DOHH2 (cell line): ENCODE data around the gene CSRNP2.

Source experiments
- H3F3A ChIP-seq: fragments of 200-600 bp; sonication (generic), shearing (Covaris generic); 2 replicates; pipeline ENCODE4 v1.6.0; 2016; ENCODE audit warnings: antibody characterized with exemption, mild to moderate bottlenecking; ENCODE audit not compliant: control insufficient read depth, insufficient read depth
- H3K27ac ChIP-seq: fragments of 200-600 bp; sonication (generic); 2 replicates; pipeline ENCODE4 v1.5.1; 2014; ENCODE audit warnings: low read depth, mild to moderate bottlenecking, low read length, moderate library complexity
- H3K27me3 ChIP-seq: fragments of 200-600 bp; sonication (generic); 2 replicates; pipeline ENCODE4 v1.6.1; 2014; ENCODE audit warnings: mild to moderate bottlenecking, low read length, mixed read lengths; ENCODE audit not compliant: control insufficient read depth
- H3K36me3 ChIP-seq: fragments of 200-600 bp; sonication (generic); 2 replicates; pipeline ENCODE4 v1.6.1; 2014; ENCODE audit warnings: mild to moderate bottlenecking, low read length, moderate library complexity, mixed read lengths; ENCODE audit not compliant: control insufficient read depth
- H3K4me1 ChIP-seq: fragments of 200-600 bp; sonication (generic); 2 replicates; pipeline ENCODE4 v1.6.1; 2014; ENCODE audit warnings: mild to moderate bottlenecking, low read length, mixed read lengths; ENCODE audit not compliant: control insufficient read depth
- H3K4me2 ChIP-seq: fragments of 200-600 bp; sonication (generic); 2 replicates; pipeline ENCODE4 v1.6.0; 2014; ENCODE audit warnings: mild to moderate bottlenecking, low read length, moderate library complexity
- H3K4me3 ChIP-seq: fragments of 200-600 bp; sonication (generic); 2 replicates; pipeline ENCODE4 v1.5.1; 2014; ENCODE audit warnings: mild to moderate bottlenecking, low read length, mixed read lengths
- H3K79me2 ChIP-seq: fragments of 200-600 bp; sonication (generic); 2 replicates; pipeline ENCODE4 v1.6.1; 2014; ENCODE audit warnings: mild to moderate bottlenecking, low read length, mixed read lengths; ENCODE audit not compliant: control insufficient read depth
- H3K9me2 ChIP-seq: fragments of 200-600 bp; sonication (generic); replicated peaks from 2 replicates; pipeline ENCODE4 v1.6.1; 2014; ENCODE audit warnings: mild to moderate bottlenecking, low read length, mixed read lengths; ENCODE audit not compliant: control insufficient read depth
- H3K9me3 ChIP-seq: fragments of 200-600 bp; sonication (generic); 2 replicates; pipeline ENCODE4 v1.6.1; 2014; ENCODE audit warnings: antibody characterized with exemption, low read length, mixed read lengths; ENCODE audit not compliant: control insufficient read depth, insufficient read depth
- H4K20me1 ChIP-seq: fragments of 200-600 bp; sonication (generic); 2 replicates; pipeline ENCODE4 v1.6.0; 2014; ENCODE audit warnings: low read depth, mild to moderate bottlenecking, antibody characterized with exemption, low read length, moderate library complexity; ENCODE audit not compliant: control insufficient read depth, insufficient read depth
- EZH2phosphoT487 ChIP-seq: fragments of 200-600 bp; sonication (generic); IDR thresholded peaks from 2 replicates; pipeline ENCODE4 v1.6.1; 2017; ENCODE audit warnings: borderline replicate concordance, mild to moderate bottlenecking, antibody characterized with exemption, low read length, moderate library complexity, mixed read lengths
- TF ChIP-seq, protein P1 (sequence below): fragments of 200-600 bp; sonication (generic); IDR thresholded peaks from one replicate; pipeline ENCODE4 v1.5.1; 2014; ENCODE audit warnings: antibody characterized with exemption, mild to moderate bottlenecking, low read depth, low read length; ENCODE audit not compliant: poor library complexity, severe bottlenecking

Gene CSRNP2

DNA sequence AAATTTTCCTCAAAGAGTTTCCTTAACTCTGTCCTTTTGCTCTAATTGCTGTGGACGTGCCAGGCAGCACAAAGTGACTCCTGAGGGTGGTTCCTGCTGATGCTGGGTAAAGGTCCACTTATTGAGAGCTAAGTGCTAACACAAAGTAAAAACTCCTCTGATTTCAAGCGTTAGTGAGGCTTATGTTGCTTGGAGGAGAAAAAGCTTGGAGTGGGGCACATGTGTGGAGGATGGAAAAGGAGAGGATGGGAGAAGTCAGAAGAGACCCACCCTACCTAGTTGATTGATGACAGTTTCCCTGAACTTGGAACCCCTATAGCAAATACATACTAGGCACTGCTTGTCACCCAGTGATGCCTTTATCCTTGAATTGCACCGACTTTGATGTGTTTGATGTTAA lies 47.1 kb downstream of the CSRNP2 start:
- Histone ChIP-seq H4K20me1 (no peaks in the 10 kb centered on the region), H3K4me2 (no peak overlapping the region), H3K27me3 (no peaks in the 10 kb centered on the region), H3K36me3 (no peaks in the 10 kb centered on the region), H3K79me2 (no peaks in the 10 kb centered on the region), H3K4me1 (no peaks in the 10 kb centered on the region), H3F3A (no peaks in the 10 kb centered on the region), H3K4me3 (no peak overlapping the region), H3K9me2 (no peaks in the 10 kb centered on the region), H3K9me3 (no peaks in the 10 kb centered on the region), H3K27ac (no peak overlapping the region)
- TF ChIP-seq, protein P1, sequence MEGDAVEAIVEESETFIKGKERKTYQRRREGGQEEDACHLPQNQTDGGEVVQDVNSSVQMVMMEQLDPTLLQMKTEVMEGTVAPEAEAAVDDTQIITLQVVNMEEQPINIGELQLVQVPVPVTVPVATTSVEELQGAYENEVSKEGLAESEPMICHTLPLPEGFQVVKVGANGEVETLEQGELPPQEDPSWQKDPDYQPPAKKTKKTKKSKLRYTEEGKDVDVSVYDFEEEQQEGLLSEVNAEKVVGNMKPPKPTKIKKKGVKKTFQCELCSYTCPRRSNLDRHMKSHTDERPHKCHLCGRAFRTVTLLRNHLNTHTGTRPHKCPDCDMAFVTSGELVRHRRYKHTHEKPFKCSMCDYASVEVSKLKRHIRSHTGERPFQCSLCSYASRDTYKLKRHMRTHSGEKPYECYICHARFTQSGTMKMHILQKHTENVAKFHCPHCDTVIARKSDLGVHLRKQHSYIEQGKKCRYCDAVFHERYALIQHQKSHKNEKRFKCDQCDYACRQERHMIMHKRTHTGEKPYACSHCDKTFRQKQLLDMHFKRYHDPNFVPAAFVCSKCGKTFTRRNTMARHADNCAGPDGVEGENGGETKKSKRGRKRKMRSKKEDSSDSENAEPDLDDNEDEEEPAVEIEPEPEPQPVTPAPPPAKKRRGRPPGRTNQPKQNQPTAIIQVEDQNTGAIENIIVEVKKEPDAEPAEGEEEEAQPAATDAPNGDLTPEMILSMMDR: no peak
- TF ChIP-seq EZH2phosphoT487: no peak

DNA sequence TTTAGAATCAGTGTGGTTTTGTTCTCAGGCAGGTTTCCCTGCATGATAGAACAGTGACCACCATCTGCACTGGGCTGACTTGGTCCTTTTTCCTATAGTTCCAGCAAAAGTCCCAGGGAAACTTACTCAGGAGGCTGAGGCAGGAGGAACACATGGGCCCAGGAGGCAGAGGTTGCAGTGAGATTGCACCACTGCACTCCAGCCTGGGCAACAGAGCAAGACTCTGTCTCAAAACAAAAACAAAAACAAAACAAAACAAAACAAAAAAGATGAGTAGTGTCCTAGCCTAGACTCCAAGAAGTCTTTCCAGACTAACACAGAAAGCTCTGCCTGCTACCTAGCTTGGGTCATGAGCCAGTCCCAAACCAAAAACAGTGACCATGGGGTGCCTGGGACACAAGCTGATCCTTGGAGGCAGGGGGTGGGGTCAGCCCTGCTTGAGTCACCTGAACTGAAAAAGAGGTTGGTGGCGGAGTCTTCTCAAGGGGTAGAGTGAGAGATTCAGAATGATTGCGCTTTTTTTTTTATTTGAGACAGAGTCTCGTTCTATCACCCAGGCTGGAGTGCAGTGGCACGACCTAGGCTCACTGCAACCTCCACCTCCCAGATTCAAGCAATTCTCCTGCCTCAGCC lies 49.8 kb downstream of the CSRNP2 start:
- Histone ChIP-seq H3K36me3 (no peaks in the 10 kb centered on the region), H3K4me3 (no peak overlapping the region), H3K27ac (no peak overlapping the region), H3K27me3 (peaks cover 1% of the 10 kb centered on the region; the same call in 1 of the 2 replicates), H3K4me2 (no peak overlapping the region), H3K9me2 (no peaks in the 10 kb centered on the region), H3F3A (no peaks in the 10 kb centered on the region), H3K4me1 (peaks cover 5% of the 10 kb centered on the region), H4K20me1 (no peaks in the 10 kb centered on the region), H3K79me2 (no peaks in the 10 kb centered on the region), H3K9me3 (no peaks in the 10 kb centered on the region)
- TF ChIP-seq EZH2phosphoT487: no peak
- TF ChIP-seq, protein P1: no peak

DNA sequence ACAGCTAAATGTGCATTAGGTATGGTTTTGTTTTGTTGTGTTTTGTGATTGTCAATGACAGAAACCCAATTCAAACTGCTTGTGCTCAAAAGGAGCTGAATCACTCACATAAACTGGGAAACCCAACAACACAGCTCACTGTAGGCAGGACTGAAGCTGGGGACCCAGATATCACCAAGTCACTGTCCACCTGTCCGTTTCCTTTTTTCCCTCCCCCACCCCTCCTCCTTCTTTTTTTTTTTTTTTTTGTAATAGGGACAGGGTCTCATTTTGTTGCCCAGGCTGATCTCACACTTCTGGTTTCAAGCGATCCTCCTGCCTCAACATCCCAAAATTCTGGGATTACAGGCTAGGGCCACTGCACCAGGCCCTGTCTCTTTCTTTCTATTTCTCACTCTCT lies 50.3 kb downstream of the CSRNP2 start:
- Histone ChIP-seq H3K4me1 (peaks cover 6% of the 10 kb centered on the region), H3K9me3 (no peaks in the 10 kb centered on the region), H3K4me2 (no peak overlapping the region), H3K27ac (no peak overlapping the region), H3K4me3 (no peak overlapping the region), H3F3A (peaks cover under 1% of the 10 kb centered on the region; the same call in 1 of the 2 replicates), H3K27me3 (peaks cover 5% of the 10 kb centered on the region; the same call in 1 of the 2 replicates), H4K20me1 (no peaks in the 10 kb centered on the region), H3K79me2 (no peaks in the 10 kb centered on the region), H3K9me2 (no peaks in the 10 kb centered on the region), H3K36me3 (no peaks in the 10 kb centered on the region)
- TF ChIP-seq, protein P1: no peak
- no peak for TF ChIP-seq EZH2phosphoT487
